Measurements from ENCODE around the gene ESYT1. TPM values are rescaled to one million over a fixed set of nuclear protein-coding genes. Genes with fewer than 3 reads are reported as not detected.

ESYT1 gene
- total and polyA plus RNA-seq, 10 of the 15 experiments (the other 5 are each of a cell fraction or from before 2014, with no cell fraction given): 47.5 to 120 (median 87.1) TPM

- no TSS peak for BruUV-seq (replicated peaks)
- WGBS (ENCODE audit: insufficient coverage, insufficient replicate concordance, low lambda C conversion rate, missing lambda C conversion rate): 62% methylated on average over 6 of the region's 6 CpGs
Observed at GRCh38 chr12:56086608-56087007, 41.5 kb upstream of the ESYT1 start.

More at GRCh38 chr12:56086608-56087007, 41.5 kb upstream of the ESYT1 start:
- Histone ChIP-seq H3K9ac (ENCODE audit: control insufficient read depth, insufficient read depth, low read length) (no peak overlapping the region), H2AFZ (ENCODE audit: control insufficient read depth, low read depth, low read length) (no peak overlapping the region), H3K4me2 (ENCODE audit: control insufficient read depth, insufficient read depth) (no peak overlapping the region), H3K4me3 (no peak overlapping the region), H3K27ac (ENCODE audit: control insufficient read depth, insufficient read depth) (no peak overlapping the region), H3K4me1 (ENCODE audit: control insufficient read depth, insufficient read depth, low read length) (no peaks in the 10 kb centered on the region), H3K79me2 (ENCODE audit: control insufficient read depth, insufficient read depth, low read length) (no peaks in the 10 kb centered on the region), H4K20me1 (ENCODE audit: control insufficient read depth, insufficient read depth) (no peaks in the 10 kb centered on the region), H3K9me3 (replicated peaks; ENCODE audit: control insufficient read depth, insufficient read depth, low read length) (no peaks in the 10 kb centered on the region), H3K27me3 (replicated peaks in 1 of 2; ENCODE audit: control insufficient read depth in 2 of 2, insufficient read depth in 2 of 2, low read length in 1 of 2) (peaks cover 0 to 2% of the 10 kb centered on the region in 2 experiments; a peak in 2 of 4 replicates), H3K36me3 (ENCODE audit: control insufficient read depth in 2 of 2, insufficient read depth in 2 of 2, low read length in 1 of 2) (no peaks in the 10 kb centered on the region)
- ChIA-PET RAD21 (ENCODE audit: unreplicated experiment) (interaction anchor here (1.0 kb wide), 1 partner anchor 33 kb away, joined by 3 read pairs; no protein-coding TSS in a partner anchor), SMC1A (ENCODE audit: uncharacterized antibody, unreplicated experiment) (no interaction called here), CTCF (interaction anchor here (1.4 to 2.0 kb wide), 3 partner anchors 33 to 103 kb away, joined by 3 to 6 read pairs (median 4); partner anchors contain the start of gene SMARCC2), POLR2A (no interaction called here)
- in situ Hi-C loops (cut with MboI): no loop called here
- DNase-seq (ENCODE audit: low read depth, low spot score) (no peak), FAIRE-seq (peak; percentile 18), ATAC-seq (no peak)
- intact Hi-C loops (cut with micrococcal nuclease; ENCODE audit: unreplicated experiment): no loop called here
- no peak for TF ChIP-seq SKIL (IDR thresholded peaks at IDR 0.05; ENCODE audit: low read depth, poor library complexity, severe bottlenecking)
- no peak for TF ChIP-seq HCFC1 (IDR thresholded peaks at IDR 0.05; ENCODE audit: low read length)
- TF ChIP-seq, protein P1, sequence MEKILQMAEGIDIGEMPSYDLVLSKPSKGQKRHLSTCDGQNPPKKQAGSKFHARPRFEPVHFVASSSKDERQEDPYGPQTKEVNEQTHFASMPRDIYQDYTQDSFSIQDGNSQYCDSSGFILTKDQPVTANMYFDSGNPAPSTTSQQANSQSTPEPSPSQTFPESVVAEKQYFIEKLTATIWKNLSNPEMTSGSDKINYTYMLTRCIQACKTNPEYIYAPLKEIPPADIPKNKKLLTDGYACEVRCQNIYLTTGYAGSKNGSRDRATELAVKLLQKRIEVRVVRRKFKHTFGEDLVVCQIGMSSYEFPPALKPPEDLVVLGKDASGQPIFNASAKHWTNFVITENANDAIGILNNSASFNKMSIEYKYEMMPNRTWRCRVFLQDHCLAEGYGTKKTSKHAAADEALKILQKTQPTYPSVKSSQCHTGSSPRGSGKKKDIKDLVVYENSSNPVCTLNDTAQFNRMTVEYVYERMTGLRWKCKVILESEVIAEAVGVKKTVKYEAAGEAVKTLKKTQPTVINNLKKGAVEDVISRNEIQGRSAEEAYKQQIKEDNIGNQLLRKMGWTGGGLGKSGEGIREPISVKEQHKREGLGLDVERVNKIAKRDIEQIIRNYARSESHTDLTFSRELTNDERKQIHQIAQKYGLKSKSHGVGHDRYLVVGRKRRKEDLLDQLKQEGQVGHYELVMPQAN (conservative IDR thresholded peaks at IDR 0.05): no peak
- TF ChIP-seq TARDBP (IDR thresholded peaks at IDR 0.05; ENCODE audit: borderline replicate concordance): no peak
- TF ChIP-seq RCOR1 (conservative IDR thresholded peaks at IDR 0.05; ENCODE audit: low read depth, low read length): no peak
- TF ChIP-seq PAX5 (IDR thresholded peaks at IDR 0.05; ENCODE audit: borderline replicate concordance, low read depth, low read length): no peak
- no peak for TF ChIP-seq NR2C2 (IDR thresholded peaks at IDR 0.05; ENCODE audit: borderline replicate concordance, control insufficient read depth, insufficient read length, low read depth)
- TF ChIP-seq SMARCA5 (IDR thresholded peaks at IDR 0.05): no peak
- TF ChIP-seq SREBF2 (IDR thresholded peaks at IDR 0.05; ENCODE audit: low read length): no peak
- TF ChIP-seq TCF12 (IDR thresholded peaks at IDR 0.05; ENCODE audit: low read depth, low read length): no peak
- TF ChIP-seq ETV6 (conservative IDR thresholded peaks at IDR 0.05 in 1 of 2, IDR thresholded peaks at IDR 0.05 in 1 of 2; ENCODE audit: borderline replicate concordance in 1 of 2, low read depth in 1 of 2): no peak
- no peak for TF ChIP-seq EED (IDR thresholded peaks at IDR 0.05; ENCODE audit: low read depth)
- TF ChIP-seq HSF1 (IDR thresholded peaks at IDR 0.05; ENCODE audit: low read depth, low read length): no peak
- TF ChIP-seq TCF3 (IDR thresholded peaks at IDR 0.05; ENCODE audit: borderline replicate concordance, insufficient read depth, low read depth, low read length): no peak
- no peak for TF ChIP-seq IKZF1 (conservative IDR thresholded peaks at IDR 0.05)
- TF ChIP-seq HDAC6 (IDR thresholded peaks at IDR 0.05; ENCODE audit: unreplicated experiment): no peak
- TF ChIP-seq SP1 (IDR thresholded peaks at IDR 0.05; ENCODE audit: low read depth, low read length): no peak
- TF ChIP-seq CREM (IDR thresholded peaks at IDR 0.05; ENCODE audit: low read depth): no peak
- no peak for TF ChIP-seq JUNB (IDR thresholded peaks at IDR 0.05)
- no peak for TF ChIP-seq TBL1XR1 (IDR thresholded peaks at IDR 0.05; ENCODE audit: low read depth, low read length)
